ENCODE results near the gene MYO7A.

Gene MYO7A

GRCh38 chr11:77167791-77168190 is 39.7 kb downstream of the MYO7A start:
- DNase-seq, result no peak

DNA sequence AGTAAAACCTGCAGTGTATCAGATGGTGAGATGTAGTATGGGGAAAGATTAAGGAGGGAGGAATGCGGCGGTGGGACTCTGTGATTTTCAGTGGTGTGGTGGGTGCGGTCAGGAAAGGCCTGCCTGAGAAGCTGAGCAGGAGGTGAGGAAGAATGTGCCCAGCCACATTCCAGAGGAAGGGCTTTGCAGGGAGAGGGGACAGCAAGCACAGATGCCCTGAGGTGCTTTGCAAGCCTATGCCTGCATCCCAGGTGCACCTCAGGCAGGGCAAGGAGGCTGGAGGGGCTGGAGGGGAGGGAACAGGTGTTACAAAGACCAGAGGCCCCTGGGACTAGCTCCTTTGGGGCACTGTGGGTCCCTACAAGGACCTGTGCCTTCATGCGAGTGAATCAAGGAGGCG is 42.1 kb downstream of the MYO7A start:
- no peak for DNase-seq

GRCh38 chr11:77171254-77171653 is 43.2 kb downstream of the MYO7A start:
- no peak for DNase-seq

DNA sequence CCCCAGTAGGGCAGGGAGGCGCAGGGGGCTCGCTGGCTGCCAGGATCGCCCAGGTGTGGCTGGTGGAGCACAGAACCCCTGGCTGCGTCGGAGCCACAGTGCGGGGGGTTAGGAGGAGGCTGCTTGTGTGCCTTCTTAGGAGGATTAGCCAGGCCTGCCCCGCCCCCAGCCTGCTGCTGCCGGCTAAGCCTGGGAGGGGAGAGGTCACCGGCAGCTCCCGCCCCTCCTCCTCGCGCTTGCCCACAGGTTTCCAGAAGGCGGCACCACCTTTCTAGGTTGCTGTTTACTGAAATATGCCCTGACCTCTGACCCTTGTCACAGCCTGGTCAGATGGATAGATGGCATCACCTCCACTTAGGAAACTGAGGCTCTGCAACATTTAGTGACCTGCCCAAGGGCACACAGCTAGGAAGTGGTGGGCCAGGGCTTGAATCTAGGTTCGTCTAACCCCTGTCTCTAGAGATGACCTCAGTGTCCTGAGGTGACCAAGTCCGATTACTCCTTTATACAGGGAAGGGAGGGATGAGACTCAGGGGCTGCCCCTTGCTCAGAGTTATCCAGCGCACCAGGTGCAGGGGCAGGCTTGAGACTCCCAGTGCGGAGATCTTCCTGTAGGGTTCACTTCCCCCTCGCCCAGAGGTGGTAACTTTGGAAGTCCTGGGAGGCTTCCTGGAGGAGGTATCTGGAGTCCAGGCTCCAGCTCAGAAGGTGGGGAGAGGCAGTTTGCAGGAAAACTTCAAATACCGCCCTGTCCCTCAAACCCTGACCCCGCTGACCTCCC is 44.0 kb downstream of the MYO7A start:
- DNase-seq, result no peak

GRCh38 chr11:77172666-77172982 is 44.6 kb downstream of the MYO7A start:
- no peak for DNase-seq

DNA sequence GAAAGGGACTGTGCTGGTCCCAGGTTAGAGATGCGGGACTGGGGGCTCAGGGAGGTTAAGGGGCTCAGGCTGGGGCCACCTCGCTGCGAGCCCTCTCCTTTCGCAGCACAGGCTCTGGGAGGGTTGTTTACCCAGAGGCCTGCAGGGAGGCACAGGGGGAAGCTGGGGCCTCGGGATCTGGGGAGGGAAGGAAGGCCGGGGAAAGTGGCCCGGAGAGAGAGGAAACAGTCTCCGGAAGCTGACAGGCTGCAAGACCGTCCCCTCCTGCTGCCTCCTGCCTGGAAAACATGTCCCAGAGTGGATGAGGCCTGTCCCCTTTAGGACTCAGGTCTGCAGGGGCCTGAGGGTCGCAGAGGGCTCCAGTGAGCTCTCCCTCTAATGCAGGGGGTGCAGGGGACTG is 45.4 kb downstream of the MYO7A start:
- DNase-seq, result no peak

GRCh38 chr11:77174559-77174958 is 46.5 kb downstream of the MYO7A start:
- peak; percentile 94 for DNase-seq

- peak; percentile 71 for DNase-seq
Observed at GRCh38 chr11:77175021-77175842, 47.2 kb downstream of the MYO7A start.

DNA sequence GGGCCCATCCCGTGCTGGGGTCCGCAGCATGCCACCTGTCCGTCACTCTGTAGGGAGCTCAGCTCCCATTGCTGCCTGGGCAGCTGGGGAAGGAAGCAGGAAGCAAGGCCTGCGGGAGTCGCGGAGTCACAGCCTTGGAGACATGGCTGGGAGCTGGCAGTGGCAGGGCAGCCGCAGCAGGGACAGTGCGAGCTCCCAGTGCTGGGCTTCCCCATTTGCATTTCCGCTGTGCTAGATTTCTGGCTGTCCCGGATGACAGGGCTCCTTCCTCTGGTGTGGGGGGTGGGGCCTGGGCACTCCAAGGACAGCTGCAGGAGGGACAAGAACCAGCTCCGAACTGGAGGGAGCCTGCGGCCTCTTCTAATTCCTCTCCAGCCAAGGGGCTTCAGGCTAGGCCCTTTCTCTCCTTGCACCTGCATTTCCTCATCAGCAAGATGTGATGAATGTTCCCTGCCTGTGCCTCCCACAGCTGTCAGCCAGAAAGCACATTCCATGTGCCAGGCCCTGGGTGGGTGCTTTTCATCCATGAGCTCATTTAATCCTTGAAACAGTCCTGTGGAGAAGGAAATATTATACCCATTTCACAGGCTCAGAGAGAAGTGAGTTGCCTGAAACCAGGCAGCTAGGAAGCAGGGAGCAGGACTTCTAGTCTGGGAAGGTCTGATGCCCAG is 48.0 kb downstream of the MYO7A start:
- no peak for DNase-seq

GRCh38 chr11:77176996-77177395 is 49.0 kb downstream of the MYO7A start:
- no peak for DNase-seq

DNA sequence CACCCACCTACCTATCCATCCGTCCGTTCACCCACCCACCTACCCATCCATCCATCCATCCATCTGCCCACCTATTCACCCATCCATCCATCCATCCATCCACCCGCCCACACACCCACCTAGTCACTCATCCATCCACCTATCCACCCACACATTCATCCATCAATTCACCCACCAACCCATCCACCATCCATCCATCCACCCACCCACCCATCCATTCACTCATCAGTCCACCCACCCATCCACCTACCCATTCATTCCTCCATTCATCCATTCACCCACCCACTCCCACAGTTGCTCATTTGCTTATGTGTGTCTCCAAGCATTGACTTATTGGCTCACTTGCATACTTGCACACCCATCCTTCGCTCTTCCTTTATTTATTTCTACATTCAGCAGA is 50.1 kb downstream of the MYO7A start:
- DNase-seq, result no peak

DNA sequence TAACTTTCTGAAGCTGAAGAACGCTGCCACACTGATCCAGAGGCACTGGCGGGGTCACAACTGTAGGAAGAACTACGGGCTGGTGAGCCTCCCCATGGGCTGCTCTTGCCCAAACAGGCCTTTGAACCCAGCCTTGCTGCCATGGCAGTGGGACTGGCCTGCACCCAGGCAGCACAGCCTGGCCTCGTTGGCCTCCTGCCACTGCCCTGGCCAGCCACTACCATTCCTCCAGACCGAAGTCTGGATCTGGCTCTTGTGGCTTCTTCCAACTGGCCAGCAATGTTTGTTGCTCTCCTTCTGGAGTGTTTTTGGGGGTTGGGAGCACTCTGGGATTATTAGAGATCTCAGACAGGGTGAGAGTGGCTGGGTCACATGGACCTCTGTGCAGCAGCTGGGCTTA is 51.0 kb downstream of the MYO7A start:
- DNase-seq, result no peak

DNA sequence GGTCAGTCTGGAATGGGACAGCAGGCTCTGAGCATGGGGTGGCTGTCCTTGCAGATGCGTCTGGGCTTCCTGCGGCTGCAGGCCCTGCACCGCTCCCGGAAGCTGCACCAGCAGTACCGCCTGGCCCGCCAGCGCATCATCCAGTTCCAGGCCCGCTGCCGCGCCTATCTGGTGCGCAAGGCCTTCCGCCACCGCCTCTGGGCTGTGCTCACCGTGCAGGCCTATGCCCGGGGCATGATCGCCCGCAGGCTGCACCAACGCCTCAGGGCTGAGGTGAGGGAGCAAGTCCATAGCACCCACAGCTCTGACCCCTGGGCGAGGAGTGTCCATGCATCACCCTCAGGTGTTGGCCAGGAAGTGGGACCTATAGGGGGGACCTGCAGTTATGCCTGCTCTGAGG is 51.6 kb downstream of the MYO7A start:
- no peak for DNase-seq

- DNase-seq, result no peak
Observed at GRCh38 chr11:77180346-77180745, 52.3 kb downstream of the MYO7A start.

- DNase-seq, result no peak
Observed at GRCh38 chr11:77181226-77181625, 53.2 kb downstream of the MYO7A start.

- DNase-seq, result no peak
Observed at GRCh38 chr11:77181799-77182541, 53.9 kb downstream of the MYO7A start.

- no peak for DNase-seq
Observed at GRCh38 chr11:77182542-77183430, 54.7 kb downstream of the MYO7A start.

- no peak for DNase-seq
Observed at GRCh38 chr11:77183431-77183984, 55.5 kb downstream of the MYO7A start.

- DNase-seq, result no peak
Observed at GRCh38 chr11:77184136-77184860, 56.3 kb downstream of the MYO7A start.

GRCh38 chr11:77186302-77186701 is 58.3 kb downstream of the MYO7A start:
- no peak for DNase-seq

DNA sequence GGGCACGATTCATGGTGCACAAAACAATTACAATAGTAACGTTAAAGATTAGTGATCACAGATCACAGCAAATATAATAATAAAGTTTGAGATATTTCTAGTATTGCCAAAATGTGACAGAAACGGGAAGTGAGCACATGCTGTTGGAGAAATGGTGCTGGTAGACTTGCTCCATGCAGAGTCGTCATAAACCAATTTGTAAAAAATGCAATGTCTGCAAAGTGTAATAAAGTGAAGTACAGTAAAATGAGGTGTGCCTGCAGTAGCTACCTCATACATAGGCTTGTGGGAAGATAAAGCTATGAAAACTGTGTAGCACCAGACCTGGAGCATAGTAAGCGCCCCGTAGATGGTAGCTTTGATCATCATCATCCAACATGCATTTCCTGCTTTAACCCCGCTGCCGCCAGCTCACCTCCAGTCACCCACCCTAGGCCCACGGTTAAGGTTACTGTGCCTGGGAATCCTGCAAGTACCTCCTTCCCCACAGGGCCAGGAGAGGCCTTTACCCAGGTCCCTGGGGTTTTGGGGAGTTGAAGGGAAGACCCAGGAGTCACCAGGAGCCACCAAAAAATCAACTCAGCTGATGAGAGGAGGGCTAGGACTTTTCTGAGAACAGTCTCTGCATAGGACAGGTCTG is 59.2 kb downstream of the MYO7A start:
- peak; percentile 45 for DNase-seq

Measured in RPMI8226 (cell line).